Measurements from ENCODE around the gene MCM5.

DNA sequence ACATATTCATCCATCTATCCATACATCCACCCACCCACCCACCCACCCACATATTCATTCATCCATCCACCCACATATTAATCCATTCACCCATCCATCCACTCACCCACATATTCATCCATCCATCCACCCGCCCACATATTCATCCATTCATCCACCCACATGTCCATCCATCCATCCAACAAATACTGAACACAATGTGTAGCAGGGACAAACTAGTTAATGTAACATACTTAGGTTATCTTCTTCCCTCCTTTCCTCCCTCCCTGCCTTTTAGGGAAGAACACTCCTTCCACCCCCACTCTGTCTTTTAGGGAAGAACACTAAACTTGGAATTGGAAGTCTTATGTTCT, 39.4 kb downstream of the MCM5 start:
- TF ChIP-seq, protein P1, sequence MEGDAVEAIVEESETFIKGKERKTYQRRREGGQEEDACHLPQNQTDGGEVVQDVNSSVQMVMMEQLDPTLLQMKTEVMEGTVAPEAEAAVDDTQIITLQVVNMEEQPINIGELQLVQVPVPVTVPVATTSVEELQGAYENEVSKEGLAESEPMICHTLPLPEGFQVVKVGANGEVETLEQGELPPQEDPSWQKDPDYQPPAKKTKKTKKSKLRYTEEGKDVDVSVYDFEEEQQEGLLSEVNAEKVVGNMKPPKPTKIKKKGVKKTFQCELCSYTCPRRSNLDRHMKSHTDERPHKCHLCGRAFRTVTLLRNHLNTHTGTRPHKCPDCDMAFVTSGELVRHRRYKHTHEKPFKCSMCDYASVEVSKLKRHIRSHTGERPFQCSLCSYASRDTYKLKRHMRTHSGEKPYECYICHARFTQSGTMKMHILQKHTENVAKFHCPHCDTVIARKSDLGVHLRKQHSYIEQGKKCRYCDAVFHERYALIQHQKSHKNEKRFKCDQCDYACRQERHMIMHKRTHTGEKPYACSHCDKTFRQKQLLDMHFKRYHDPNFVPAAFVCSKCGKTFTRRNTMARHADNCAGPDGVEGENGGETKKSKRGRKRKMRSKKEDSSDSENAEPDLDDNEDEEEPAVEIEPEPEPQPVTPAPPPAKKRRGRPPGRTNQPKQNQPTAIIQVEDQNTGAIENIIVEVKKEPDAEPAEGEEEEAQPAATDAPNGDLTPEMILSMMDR (IDR thresholded peaks at IDR 0.05), result no peak
- TF ChIP-seq POLR2A (IDR thresholded peaks at IDR 0.05), result no peak
- TF ChIP-seq POLR2AphosphoS5 (IDR thresholded peaks at IDR 0.05), result no peak
